ENCODE data around the gene MBLAC2.

- TF ChIP-seq, protein P1, sequence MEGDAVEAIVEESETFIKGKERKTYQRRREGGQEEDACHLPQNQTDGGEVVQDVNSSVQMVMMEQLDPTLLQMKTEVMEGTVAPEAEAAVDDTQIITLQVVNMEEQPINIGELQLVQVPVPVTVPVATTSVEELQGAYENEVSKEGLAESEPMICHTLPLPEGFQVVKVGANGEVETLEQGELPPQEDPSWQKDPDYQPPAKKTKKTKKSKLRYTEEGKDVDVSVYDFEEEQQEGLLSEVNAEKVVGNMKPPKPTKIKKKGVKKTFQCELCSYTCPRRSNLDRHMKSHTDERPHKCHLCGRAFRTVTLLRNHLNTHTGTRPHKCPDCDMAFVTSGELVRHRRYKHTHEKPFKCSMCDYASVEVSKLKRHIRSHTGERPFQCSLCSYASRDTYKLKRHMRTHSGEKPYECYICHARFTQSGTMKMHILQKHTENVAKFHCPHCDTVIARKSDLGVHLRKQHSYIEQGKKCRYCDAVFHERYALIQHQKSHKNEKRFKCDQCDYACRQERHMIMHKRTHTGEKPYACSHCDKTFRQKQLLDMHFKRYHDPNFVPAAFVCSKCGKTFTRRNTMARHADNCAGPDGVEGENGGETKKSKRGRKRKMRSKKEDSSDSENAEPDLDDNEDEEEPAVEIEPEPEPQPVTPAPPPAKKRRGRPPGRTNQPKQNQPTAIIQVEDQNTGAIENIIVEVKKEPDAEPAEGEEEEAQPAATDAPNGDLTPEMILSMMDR (IDR thresholded peaks at IDR 0.05) = no peak
- no peak for TF ChIP-seq POLR2A (IDR thresholded peaks at IDR 0.05)
Observed at GRCh38 chr5:90440644-90441043, 33.9 kb downstream of the MBLAC2 start.

All from transverse colon (tissue), 3 donors.